Measurements from ENCODE around the gene SIX3.

SIX3 gene

DNA sequence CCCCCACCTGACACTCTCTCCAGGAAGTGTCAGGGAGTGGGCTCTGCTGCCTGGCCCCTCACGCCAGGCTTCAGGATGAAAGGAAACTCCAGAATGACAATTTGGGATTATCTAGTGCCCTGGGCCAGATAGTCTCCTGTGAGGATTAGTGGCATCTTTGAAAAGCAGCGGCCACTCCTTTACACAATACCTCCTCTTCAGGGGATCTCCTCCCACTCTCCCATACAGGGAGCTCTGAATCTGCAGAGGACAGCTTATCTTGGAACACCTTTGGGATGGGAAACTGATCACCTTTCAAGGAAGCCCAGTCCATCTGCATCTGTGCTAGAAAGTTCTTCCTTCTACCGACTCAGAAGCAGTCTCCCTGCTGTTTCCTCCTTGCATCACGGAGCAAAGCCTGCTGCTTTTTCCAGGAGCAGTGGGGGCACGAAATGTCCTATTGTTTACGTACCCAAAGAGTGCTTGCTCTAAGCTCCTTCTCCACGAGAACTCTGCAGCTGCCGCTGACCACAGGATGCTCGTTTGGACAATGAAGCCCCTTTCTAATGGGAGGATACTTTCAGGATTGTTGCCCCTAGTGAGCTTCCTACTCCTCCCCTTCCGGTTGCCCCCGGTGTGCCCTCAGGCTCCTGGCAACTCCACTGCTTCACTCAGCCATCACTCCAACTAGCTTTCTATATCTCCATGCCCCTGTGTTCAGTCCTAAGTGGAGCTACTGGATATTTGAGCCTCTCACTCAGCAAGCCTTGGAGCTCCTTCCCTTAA lies 31.5 kb downstream of the SIX3 start:
- Histone ChIP-seq H3K36me3 (ENCODE audit: control insufficient read depth, insufficient read depth, low read length) (no peaks in the 10 kb centered on the region), H3K27me3 (replicated peaks; ENCODE audit: control insufficient read depth, insufficient read depth, low read length, poor library complexity, severe bottlenecking) (peaks cover 4% of the 10 kb centered on the region), H3K27ac (ENCODE audit: insufficient read depth, low read length, poor library complexity, severe bottlenecking) (no peak overlapping the region), H3K4me1 (ENCODE audit: control insufficient read depth, insufficient read depth, low read length, poor library complexity, severe bottlenecking) (no peaks in the 10 kb centered on the region), H3K9me3 (ENCODE audit: control insufficient read depth, low read length) (no peaks in the 10 kb centered on the region), H3K4me3 (ENCODE audit: insufficient read depth, low read depth, low read length, poor library complexity, severe bottlenecking) (no peak overlapping the region)
- DNase-seq, result no peak

DNA sequence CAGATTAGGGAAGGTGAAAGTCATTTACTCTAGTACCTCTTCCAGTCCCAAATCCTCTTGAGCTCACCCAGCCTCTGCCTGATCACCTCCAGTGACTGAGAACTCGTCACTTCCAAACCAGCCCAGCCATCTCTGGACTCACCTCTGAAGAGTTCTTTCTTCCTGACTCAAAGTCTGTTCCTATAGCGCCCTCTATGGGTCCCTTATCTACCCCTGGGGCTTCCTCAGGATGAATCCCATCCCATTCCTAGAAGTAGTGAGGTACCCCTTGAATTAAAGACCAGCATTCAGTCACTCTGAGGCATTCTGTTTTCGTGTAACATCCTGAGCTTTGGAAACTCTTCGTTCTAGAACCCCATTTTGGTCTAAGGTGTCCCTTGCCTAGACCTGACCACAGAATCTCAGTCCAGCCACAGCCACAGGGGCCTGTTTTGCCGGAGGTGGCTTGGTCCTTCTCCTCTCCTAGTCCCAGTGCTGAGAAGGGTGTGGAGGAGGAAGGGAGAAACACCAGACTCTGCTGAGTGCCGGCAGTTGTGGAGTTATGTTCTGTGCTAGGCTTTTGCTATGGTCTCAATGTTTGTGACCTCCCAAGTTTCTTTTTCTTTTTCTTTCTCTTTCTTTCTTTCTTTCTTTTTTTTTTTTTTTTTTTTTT lies 32.7 kb downstream of the SIX3 start:
- Histone ChIP-seq H3K4me3 (ENCODE audit: insufficient read depth, low read depth, low read length, poor library complexity, severe bottlenecking) (no peak overlapping the region), H3K36me3 (ENCODE audit: control insufficient read depth, insufficient read depth, low read length) (no peaks in the 10 kb centered on the region), H3K27me3 (replicated peaks; ENCODE audit: control insufficient read depth, insufficient read depth, low read length, poor library complexity, severe bottlenecking) (peaks cover 4% of the 10 kb centered on the region), H3K4me1 (ENCODE audit: control insufficient read depth, insufficient read depth, low read length, poor library complexity, severe bottlenecking) (no peaks in the 10 kb centered on the region), H3K27ac (ENCODE audit: insufficient read depth, low read length, poor library complexity, severe bottlenecking) (no peak overlapping the region), H3K9me3 (ENCODE audit: control insufficient read depth, low read length) (no peaks in the 10 kb centered on the region)
- DNase-seq, result no peak

DNA sequence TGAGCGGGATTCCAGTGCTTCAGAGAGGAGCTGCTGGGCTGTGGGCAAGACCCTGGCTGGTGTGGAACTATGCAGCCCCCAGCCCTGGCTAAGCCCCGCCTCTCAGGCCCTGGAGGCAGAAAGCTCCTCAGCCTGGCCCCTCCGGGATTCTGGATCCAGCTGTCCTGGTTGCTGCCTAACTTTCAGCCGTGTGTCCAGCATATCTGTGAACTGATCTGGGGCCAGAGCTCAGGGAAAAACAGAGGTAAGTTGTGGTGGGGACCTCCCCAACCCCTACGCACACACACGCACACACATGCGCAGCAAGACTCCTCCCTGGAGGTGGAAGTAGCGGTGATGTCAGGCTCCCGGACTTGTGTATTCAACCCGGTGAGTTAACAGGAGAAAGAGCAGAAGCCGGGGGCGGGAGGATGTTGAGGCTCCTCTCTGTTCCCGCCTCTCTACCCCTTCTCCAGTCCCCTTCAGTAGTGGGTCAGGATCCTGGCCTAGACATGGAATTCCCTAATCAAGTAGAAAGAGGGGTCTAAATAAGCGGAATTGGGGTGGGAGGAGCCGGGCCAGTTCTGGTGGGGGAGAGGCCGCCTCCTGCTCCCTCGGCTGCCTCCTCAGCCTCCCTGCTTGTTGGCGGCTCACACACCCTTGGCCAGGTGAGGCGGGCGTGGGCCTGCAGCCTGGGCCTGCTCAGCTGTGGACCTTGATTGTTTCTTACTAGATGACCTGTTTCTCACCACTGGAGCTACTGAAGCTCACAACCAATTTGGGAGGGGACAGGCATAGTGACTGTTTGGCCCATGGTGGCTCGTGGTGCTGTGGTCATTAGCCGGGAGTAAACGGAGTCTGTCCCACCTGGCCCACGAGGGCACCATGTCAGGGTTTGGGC lies 34.3 kb downstream of the SIX3 start:
- Histone ChIP-seq H3K9me3 (ENCODE audit: control insufficient read depth, low read length) (no peaks in the 10 kb centered on the region), H3K4me1 (ENCODE audit: control insufficient read depth, insufficient read depth, low read length, poor library complexity, severe bottlenecking) (no peaks in the 10 kb centered on the region), H3K27ac (ENCODE audit: insufficient read depth, low read length, poor library complexity, severe bottlenecking) (no peak overlapping the region), H3K36me3 (ENCODE audit: control insufficient read depth, insufficient read depth, low read length) (no peaks in the 10 kb centered on the region), H3K27me3 (replicated peaks; ENCODE audit: control insufficient read depth, insufficient read depth, low read length, poor library complexity, severe bottlenecking) (peaks cover 4% of the 10 kb centered on the region), H3K4me3 (ENCODE audit: insufficient read depth, low read depth, low read length, poor library complexity, severe bottlenecking) (no peak overlapping the region)
- DNase-seq, result no peak

DNA sequence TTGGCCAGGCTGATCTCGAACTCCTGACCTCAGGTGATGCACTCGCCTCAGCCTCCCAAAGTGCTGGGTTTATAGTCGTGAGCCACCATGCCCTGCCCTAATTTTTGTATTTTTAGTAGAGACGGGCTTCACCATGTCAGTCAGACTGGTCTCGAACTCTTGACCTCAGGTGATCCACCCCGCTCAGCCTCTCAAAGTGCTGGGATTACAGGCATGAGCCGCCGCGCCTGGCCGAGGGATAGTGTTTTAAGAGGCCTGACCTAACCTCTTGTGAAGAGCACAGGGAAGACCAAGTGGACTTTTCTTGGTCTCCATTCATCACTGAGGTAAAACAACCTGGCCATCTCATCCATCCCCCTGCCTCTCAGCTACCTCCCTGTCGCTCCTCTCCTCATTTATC lies 38.1 kb downstream of the SIX3 start:
- Histone ChIP-seq H3K36me3 (ENCODE audit: control insufficient read depth, insufficient read depth, low read length) (no peaks in the 10 kb centered on the region), H3K9me3 (ENCODE audit: control insufficient read depth, low read length) (no peaks in the 10 kb centered on the region), H3K4me3 (ENCODE audit: insufficient read depth, low read depth, low read length, poor library complexity, severe bottlenecking) (no peak overlapping the region), H3K27me3 (replicated peaks; ENCODE audit: control insufficient read depth, insufficient read depth, low read length, poor library complexity, severe bottlenecking) (no peaks in the 10 kb centered on the region), H3K27ac (ENCODE audit: insufficient read depth, low read length, poor library complexity, severe bottlenecking) (no peak overlapping the region), H3K4me1 (ENCODE audit: control insufficient read depth, insufficient read depth, low read length, poor library complexity, severe bottlenecking) (no peaks in the 10 kb centered on the region)
- no peak for DNase-seq

DNA sequence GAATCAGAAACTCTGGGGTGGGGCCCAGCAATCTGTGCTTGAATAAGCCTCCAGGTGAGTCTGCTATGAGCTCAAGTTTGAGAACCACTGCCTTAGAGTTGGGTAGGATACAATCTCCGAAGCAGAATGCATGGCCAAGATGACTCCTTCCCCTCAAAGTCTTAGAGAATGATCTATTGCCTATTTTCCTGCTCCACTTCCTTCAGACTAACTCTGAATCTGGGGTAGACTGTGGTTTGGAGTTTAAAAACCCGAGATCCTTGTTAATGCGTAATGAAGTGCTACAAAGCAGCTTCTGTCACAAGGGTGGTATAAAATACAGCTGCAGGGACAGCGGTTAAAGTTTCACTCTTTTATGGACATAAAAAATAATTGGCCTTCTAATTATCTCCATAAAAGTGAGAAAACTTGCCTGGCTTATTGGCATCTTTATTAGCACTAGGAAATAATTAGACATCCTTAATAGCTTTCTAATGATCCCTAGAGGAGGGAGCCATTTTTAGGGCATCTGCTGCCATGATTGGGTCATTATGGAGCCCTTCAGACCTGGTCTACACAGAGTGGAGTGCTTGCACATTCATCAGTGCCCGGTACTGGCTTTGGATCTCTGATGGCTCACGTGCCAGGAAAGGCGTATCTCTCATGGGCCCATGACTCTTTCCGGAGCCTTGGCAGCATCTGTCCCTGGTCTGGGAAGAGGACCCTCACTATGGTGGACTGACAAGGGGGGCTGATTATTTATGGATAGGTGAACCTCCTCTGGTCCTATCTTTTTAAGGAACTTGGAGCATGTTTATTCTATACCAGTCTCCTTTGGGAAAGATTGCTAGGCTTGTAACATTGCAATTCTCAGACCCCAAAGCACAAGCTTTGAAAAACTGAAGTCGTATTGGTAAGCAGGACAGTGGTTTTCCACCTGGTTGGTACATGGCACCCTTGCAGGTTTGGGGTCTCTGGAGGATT lies 39.5 kb downstream of the SIX3 start:
- H3K36me3 ChIP-seq (ENCODE audit: control insufficient read depth, insufficient read depth, low read length), result no peaks in the 10 kb centered on the region
- no peaks in the 10 kb centered on the region for H3K27me3 ChIP-seq (replicated peaks; ENCODE audit: control insufficient read depth, insufficient read depth, low read length, poor library complexity, severe bottlenecking)
- H3K4me1 ChIP-seq (ENCODE audit: control insufficient read depth, insufficient read depth, low read length, poor library complexity, severe bottlenecking), result no peaks in the 10 kb centered on the region
- H3K9me3 ChIP-seq (ENCODE audit: control insufficient read depth, low read length), result no peaks in the 10 kb centered on the region
- no peak overlapping the region for H3K4me3 ChIP-seq (ENCODE audit: insufficient read depth, low read depth, low read length, poor library complexity, severe bottlenecking)
- no peak for DNase-seq
- H3K27ac ChIP-seq (ENCODE audit: insufficient read depth, low read length, poor library complexity, severe bottlenecking), result no peak overlapping the region

DNA sequence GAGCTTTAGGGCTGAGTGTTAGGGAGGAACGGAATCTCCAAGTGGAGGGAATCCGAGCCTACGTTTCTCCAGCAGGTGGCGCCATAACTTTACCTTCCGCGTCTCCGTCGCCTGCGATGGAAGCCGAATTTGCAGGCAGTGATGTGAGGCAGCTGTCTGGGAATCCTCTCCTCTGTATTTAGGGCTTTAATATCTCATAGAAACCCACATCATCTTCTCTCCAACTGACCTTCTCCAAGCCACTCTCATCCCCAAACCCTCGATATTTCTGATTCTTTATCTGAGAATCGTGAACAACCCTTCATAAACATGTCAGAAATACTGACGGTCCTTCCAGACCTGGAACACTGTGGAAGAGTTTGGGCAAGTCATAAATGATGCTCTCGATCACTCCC lies 40.2 kb downstream of the SIX3 start:
- peak; percentile 8 to 40 (median 8) for DNase-seq
- Histone ChIP-seq H3K27ac (ENCODE audit: insufficient read depth, low read length, poor library complexity, severe bottlenecking) (no peak overlapping the region), H3K27me3 (replicated peaks; ENCODE audit: control insufficient read depth, insufficient read depth, low read length, poor library complexity, severe bottlenecking) (no peaks in the 10 kb centered on the region), H3K4me1 (ENCODE audit: control insufficient read depth, insufficient read depth, low read length, poor library complexity, severe bottlenecking) (no peaks in the 10 kb centered on the region), H3K4me3 (ENCODE audit: insufficient read depth, low read depth, low read length, poor library complexity, severe bottlenecking) (no peak overlapping the region), H3K36me3 (ENCODE audit: control insufficient read depth, insufficient read depth, low read length) (no peaks in the 10 kb centered on the region), H3K9me3 (ENCODE audit: control insufficient read depth, low read length) (no peaks in the 10 kb centered on the region)

DNA sequence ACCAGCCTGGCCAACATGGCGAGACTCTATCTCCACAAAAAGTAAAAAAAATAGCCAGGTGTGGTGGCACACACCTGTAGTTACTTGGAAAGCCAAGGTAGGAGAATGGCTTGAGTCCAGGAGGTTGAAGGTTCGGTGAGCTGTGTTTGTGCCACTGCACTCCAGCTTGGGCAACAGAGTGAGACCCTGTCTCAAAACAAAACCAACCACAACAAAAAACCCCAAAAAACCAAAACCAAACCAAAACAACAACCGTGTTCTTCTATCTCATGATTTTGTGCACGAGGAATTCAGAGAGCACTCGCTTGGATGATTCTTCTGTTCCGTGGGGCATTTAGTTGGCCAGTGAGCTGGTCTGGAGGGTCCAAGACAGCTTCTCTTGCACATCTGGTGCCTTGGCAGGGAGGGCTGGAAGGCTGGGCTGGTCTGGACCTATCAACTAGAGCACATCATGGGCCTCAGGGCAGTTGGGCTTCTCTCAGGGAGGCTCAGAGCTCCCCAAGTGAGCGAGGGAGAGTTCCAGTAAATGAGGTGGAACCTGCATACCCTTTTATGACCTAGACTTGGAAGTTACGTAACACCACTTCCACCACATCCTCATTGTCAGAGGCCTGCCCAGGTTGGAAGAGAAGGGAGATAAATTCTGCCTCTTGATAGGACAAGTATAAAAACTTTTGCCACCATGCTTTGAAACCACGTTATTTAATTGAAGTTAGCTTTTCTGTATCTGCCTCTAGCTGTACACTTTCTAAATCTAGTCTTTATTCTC lies 42.5 kb downstream of the SIX3 start:
- Histone ChIP-seq H3K4me3 (ENCODE audit: insufficient read depth, low read depth, low read length, poor library complexity, severe bottlenecking) (no peak overlapping the region), H3K9me3 (ENCODE audit: control insufficient read depth, low read length) (no peaks in the 10 kb centered on the region), H3K36me3 (ENCODE audit: control insufficient read depth, insufficient read depth, low read length) (no peaks in the 10 kb centered on the region), H3K4me1 (ENCODE audit: control insufficient read depth, insufficient read depth, low read length, poor library complexity, severe bottlenecking) (no peaks in the 10 kb centered on the region), H3K27me3 (replicated peaks; ENCODE audit: control insufficient read depth, insufficient read depth, low read length, poor library complexity, severe bottlenecking) (no peaks in the 10 kb centered on the region), H3K27ac (ENCODE audit: insufficient read depth, low read length, poor library complexity, severe bottlenecking) (no peak overlapping the region)
- DNase-seq, result no peak

DNA sequence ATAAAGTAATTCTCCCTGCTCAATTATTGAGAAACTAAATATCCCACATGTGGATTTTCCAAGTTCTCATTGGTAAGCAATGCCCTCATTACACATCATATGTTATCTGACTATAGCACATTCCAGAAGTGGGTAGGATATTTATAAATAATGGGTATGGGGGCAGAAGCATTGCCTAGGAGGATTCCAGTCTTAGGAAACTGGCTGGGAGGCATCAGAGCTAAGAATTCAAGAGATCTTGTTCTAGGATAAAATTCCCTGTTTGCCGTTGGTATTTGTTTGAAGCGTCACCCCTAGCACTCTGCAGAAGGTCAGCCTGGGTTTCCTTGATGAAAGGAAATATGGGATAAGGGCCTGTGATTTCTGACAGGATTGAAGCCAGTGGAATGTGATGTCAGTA lies 47.7 kb downstream of the SIX3 start:
- DNase-seq, result no peak
- H3K9me3 ChIP-seq (ENCODE audit: control insufficient read depth, low read length), result no peaks in the 10 kb centered on the region
- H3K27me3 ChIP-seq (replicated peaks; ENCODE audit: control insufficient read depth, insufficient read depth, low read length, poor library complexity, severe bottlenecking), result no peaks in the 10 kb centered on the region
- H3K36me3 ChIP-seq (ENCODE audit: control insufficient read depth, insufficient read depth, low read length), result no peaks in the 10 kb centered on the region
- H3K4me3 ChIP-seq (ENCODE audit: insufficient read depth, low read depth, low read length, poor library complexity, severe bottlenecking), result no peak overlapping the region
- H3K27ac ChIP-seq (ENCODE audit: insufficient read depth, low read length, poor library complexity, severe bottlenecking), result no peak overlapping the region
- no peaks in the 10 kb centered on the region for H3K4me1 ChIP-seq (ENCODE audit: control insufficient read depth, insufficient read depth, low read length, poor library complexity, severe bottlenecking)

DNA sequence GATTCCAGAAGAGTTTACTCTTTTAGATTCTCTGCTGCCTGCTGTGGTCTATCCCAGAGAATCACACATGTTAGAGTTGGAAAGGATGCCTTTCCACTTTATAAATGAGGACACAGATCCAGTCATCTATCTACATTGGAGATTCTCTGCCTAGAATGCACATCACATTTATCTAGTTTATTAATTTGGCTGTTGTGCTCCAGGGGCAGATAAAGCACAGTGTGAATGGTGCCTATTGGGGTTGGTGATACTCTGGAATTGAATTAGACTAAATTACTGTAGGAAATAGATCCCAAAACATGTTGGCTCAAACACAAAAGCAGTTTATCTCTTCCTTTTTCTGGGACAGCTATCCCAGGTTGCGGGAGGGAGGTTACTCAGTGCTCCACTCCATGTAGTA lies 52.9 kb downstream of the SIX3 start:
- H3K9me3 ChIP-seq (ENCODE audit: control insufficient read depth, low read length), result no peaks in the 10 kb centered on the region
- no peak overlapping the region for H3K27ac ChIP-seq (ENCODE audit: insufficient read depth, low read length, poor library complexity, severe bottlenecking)
- H3K36me3 ChIP-seq (ENCODE audit: control insufficient read depth, insufficient read depth, low read length), result no peaks in the 10 kb centered on the region
- DNase-seq, result no peak
- H3K4me1 ChIP-seq (ENCODE audit: control insufficient read depth, insufficient read depth, low read length, poor library complexity, severe bottlenecking), result no peaks in the 10 kb centered on the region
- H3K27me3 ChIP-seq (replicated peaks; ENCODE audit: control insufficient read depth, insufficient read depth, low read length, poor library complexity, severe bottlenecking), result no peaks in the 10 kb centered on the region
- no peak overlapping the region for H3K4me3 ChIP-seq (ENCODE audit: insufficient read depth, low read depth, low read length, poor library complexity, severe bottlenecking)

Measured in effector memory CD4-positive, alpha-beta T cell (primary cell).